ENCODE data around the gene MKS1.

The MKS1 gene

DNA sequence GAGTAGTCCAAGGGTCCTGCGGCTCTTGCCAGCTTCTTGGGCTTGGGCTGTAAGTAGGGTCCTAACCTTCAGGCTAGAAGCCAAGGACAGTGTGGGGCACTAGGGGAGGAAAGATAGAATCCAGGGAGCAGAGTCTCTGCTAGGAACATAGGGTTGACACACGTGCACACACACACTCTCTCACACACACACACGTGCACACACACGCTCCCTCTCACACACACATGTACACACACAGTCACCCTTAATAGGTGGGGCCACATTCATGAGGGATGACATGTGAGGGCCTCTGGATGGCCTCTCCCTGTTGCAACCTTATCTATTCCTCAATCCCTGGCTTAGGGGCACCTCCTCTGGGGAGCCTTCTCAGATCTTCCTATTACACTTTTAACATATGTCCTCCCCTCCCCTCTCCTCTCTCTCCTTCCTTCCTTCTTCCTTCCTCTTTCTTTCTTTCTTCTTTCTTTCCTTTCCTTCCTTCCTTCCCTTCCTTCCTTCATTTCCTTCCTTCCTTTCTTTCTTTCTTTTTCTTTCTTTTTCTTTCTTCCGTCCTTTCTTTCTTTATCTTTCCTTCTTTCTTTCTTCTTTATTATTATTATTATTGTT, 23.4 kb downstream of the MKS1 start:
- no peak for DNase-seq

- no peak for DNase-seq
These were observed 25.3 kb downstream of the MKS1 start for GRCh38 chr17:58193641-58194255.

GRCh38 chr17:58192612-58193011, 26.4 kb downstream of the MKS1 start, which contains the start of gene EPX:
Gene EPX, plus strand, starts transcription at chr17:58192726. Its CDS starts 121 bp downstream, at chr17:58192847.
- no peak for DNase-seq

DNA sequence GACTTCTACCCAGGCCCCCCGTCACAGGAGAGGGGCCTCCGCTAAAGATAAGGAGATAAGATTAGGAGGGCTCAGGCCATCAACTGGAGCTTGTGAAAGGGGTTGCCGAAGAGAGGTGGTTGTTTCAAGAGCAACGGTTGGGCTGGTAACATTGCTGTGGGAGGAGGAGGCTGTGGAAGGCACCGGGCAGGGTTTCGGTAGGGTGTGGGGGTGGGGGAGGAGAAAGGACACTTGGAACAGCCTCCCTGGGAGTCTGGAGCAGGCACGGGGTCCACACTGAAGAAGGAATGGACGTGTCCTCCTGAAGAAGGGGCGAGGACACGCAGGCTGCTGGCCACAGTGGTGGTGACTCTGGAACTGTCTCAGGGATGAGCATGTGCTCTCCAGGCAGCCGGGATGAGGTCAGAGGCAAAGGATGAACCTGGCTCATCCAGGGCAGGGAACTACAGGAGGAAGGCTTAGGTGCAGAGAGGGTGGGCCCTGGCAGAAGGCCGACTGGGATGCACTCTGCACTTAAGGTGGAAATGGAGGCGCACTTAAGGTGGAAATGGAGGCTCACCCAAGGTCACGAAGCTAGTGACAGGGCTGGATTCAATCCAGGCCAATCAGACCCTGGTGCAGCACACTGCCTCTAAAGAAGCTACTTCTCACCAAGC, 27.7 kb downstream of the MKS1 start:
- no peak for DNase-seq

- peak; percentile 61 for DNase-seq
These were observed 29.5 kb downstream of the MKS1 start for GRCh38 chr17:58189436-58190146.

DNA sequence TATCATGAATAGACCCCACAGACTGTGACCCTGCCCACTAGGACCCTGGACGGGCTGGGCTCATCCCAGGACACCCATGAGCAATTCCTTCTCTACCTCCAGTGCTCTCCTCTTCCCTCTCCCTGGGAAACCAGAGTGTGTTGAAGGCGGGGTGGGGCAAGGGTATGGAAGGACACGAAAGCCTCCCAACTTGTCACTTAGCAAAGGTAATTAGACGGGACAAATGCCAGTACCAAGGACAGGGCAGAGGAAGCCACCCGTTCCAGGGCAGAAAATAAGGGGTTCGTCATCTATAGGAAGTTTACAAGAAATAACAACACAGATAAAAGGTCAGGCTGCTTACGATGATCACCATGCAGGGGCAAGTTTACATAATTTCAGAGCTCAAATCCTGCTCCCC, 31.4 kb downstream of the MKS1 start:
- no peak for DNase-seq

GRCh38 chr17:58187063-58187462, 32.0 kb downstream of the MKS1 start:
- DNase-seq, result no peak

DNA sequence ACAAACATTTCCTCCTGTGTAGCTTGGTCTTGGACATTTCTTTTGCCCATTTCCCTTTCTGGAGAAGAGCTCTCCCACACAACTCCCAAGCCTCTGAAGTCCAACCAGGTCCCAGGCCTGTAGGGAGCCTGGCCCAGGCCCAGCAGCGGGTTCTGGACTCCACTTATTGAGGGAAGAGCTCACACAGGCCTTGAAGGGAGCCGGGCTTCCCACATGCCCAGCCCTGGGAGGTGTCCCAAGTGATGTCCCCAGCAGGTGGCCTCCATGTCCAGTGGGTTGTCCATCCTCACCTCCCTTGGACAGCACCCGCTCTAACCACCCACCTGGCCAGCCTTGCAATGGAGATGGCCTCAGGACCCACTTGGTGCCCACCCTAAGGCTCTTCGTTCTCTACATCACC, 32.5 kb downstream of the MKS1 start:
- DNase-seq, result no peak

GRCh38 chr17:58184986-58185761, 33.9 kb downstream of the MKS1 start:
- DNase-seq, result no peak

- DNase-seq, result peak; percentile 13
These were observed 34.6 kb downstream of the MKS1 start for GRCh38 chr17:58184308-58184985.

DNA sequence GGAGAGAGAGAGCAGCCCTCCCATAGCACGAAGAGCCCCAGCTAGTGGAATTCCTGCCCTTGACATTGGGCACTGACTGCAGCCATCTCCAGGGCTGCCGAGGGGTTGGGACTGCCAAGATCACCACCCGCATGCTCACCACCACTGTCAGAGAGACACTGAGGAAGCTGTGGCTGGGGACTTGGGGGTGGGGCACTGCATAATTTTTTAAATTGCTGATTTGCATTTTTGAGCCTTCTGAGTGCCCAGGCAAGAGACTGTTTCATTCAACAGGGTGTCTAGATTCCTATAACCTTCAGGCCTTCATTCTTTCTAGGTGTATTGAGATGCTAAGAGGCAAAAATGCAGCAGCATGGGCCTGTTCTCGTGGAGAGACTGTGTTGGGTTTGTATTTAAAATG, 35.5 kb downstream of the MKS1 start:
- DNase-seq, result no peak

GRCh38 chr17:58181796-58182195, 37.3 kb downstream of the MKS1 start:
- no peak for DNase-seq

DNA sequence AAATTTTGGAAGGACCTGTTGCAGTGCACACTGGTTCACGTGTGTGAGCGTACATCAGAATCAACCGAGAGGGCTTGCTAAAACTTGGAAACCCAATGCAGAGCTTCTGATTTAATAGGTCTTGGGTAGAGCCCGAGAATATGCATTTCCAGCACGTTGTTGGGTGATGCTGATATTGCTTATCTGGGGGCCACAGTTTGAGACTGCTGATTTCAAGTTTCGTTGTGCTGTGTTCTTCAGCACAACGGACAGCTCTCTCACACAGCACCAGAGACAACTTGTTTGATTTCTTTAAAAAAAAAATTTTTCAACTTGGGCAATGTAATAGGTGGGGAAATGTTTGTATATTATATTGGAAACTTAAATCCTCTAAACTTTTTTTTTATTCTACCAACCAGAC, 42.9 kb downstream of the MKS1 start:
- DNase-seq, result no peak

GRCh38 chr17:58174871-58175270, 44.2 kb downstream of the MKS1 start:
- DNase-seq, result no peak

GRCh38 chr17:58172369-58173071, 46.5 kb downstream of the MKS1 start:
- DNase-seq, result peak; percentile 16

DNA sequence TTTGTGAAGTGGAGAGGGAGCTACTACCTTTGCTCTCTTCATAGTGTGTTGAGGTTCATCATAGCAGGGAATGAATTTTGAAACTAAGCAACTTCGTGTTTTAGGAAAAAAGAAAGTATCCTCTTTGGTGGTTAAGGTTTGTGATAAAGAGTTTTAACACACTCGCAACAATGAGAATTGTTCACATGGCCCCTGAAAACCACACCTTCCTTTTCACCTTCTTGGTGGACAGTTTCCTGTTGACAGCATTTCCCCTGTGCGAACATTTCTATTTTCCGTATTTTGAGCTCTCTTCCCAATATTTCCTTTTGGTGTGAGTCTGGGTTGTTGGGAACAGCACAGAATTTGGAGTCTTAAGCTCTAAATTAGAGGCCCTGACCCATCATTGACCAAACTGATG, 48.4 kb downstream of the MKS1 start:
- DNase-seq, result no peak

DNA sequence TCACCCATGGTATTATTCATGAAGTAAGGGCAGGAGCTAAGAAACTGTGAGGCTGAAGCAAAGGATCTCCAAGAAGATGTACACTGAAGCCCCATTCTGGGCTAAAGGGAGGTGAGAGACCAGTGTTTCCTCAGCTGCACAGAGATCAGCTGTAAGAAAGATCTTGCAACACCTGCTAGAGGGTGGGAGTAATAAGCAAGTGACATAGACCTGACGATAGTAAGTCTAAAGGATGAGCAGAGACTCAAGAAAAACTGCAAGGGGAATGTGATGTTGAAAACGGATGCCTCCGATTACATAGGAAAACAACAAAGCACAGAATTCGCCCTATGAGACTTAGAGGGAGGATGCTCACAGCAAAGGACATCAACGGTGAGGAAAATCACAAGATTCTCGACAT, 52.4 kb downstream of the MKS1 start, which contains the start of gene OR4D2:
Gene OR4D2 (plus strand): TSS at position 301 of the 400 bp plus-strand sequence. CDS start 2,674 bp downstream, outside the sequence.
- no peak for DNase-seq

GRCh38 chr17:58165981-58166380, 53.1 kb downstream of the MKS1 start:
- no peak for DNase-seq

DNA sequence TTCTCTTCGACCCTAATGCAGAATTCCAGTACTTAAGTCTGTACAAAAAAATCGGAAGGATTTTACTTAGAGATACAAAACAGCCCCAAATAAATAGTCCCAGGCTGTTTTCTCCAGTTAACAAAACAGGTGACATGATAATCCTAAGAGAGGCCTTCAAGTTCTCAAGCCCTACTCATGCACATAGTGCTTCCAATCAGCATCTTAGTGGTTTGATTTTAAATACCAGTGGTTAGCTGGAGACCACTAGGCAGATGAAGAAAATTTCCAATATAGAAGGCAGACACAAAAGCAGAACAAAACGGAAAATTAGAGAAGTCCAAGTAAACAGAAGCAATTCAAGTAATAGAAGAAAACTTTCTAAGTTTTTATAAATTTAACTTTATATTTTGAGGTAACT, 57.5 kb downstream of the MKS1 start:
- DNase-seq, result no peak

DNA sequence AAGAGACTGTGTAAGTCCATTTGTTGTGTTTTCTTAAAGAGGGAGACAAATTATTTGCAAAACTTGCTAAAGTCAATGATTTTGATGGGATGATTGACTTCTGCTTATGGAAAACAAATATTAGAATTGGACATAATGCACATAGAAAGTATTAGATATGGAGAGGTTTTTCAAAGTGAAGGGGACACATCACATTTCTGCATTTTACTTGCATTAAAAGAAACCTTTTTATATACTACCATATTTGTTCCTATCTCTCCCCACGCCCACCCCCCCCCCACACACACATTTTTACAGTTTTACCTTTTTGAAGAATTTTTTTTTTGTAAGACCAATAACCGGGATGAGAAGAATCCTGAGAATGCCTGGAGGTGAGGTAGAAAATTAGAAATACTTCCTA, 60.9 kb downstream of the MKS1 start:
- DNase-seq, result no peak

Measured in NCI-H226 (cell line).